Caco-2 (cell line): ENCODE data around the gene ADAM15. TPM values are rescaled to one million over a fixed set of nuclear protein-coding genes. Genes with fewer than 3 reads are reported as not detected.

Source experiments
- BruUV-seq: library from RNA; stranded (reverse); fragments of 400-500 nt; replicated peaks from 2 replicates; lab custom pipeline; 2021; lab: Mats Ljungman, UMichigan
- CTCF ChIA-PET: fragments of 300-600 bp; sonication (Branson Sonifier 250); formaldehyde crosslinking; loops from one replicate; lab custom pipeline; 2022; ENCODE audit warnings: antibody characterized with exemption; lab: Charles Lee
- POLR2A ChIA-PET: fragments of 300-600 bp; sonication (Branson Sonifier 250); formaldehyde crosslinking; loops from one replicate; lab custom pipeline; 2022; ENCODE audit warnings: antibody characterized with exemption; lab: Charles Lee
- DNase-seq, 2 experiments: peaks; one replicate each; pipeline versions ENCODE4 v3.0.0 to v3.0.0-alpha.2; 2020 to 2022
- H3K27me3 ChIP-seq: replicated peaks from 2 replicates; pipeline ENCODE4 v1.6.0; 2011; ENCODE audit warnings: low read length; ENCODE audit not compliant: control insufficient read depth, insufficient read depth
- H3K36me3 ChIP-seq: 2 replicates; pipeline ENCODE4 v1.5.1; 2011; ENCODE audit warnings: low read length; ENCODE audit not compliant: control insufficient read depth, insufficient read depth
- H3K4me1 ChIP-seq: fragments of 250-450 bp; sonication (Bioruptor Pico); 2 replicates; pipeline ENCODE4 v1.5.1; 2020; ENCODE audit warnings: mild to moderate bottlenecking
- H3K4me3 ChIP-seq: 2 replicates; pipeline ENCODE4 v1.5.1; 2011; ENCODE audit warnings: low read depth, mild to moderate bottlenecking, control low read depth, low read length
- H3K9me3 ChIP-seq: fragments of 250-450 bp; sonication (Bioruptor Pico); 2 replicates; pipeline ENCODE4 v1.5.1; 2020; ENCODE audit warnings: mild to moderate bottlenecking, moderate library complexity
- H3K27ac Mint-ChIP-seq: one replicate; pipeline ENCODE4 v1.8.0; 2022; ENCODE audit warnings: mixed read lengths; ENCODE audit not compliant: unreplicated experiment
- H3K27me3 Mint-ChIP-seq: one replicate; pipeline ENCODE4 v1.8.0; 2022; ENCODE audit warnings: mixed read lengths; ENCODE audit not compliant: insufficient read depth, unreplicated experiment
- H3K36me3 Mint-ChIP-seq: one replicate; pipeline ENCODE4 v1.8.0; 2022; ENCODE audit warnings: mild to moderate bottlenecking, mixed read lengths; ENCODE audit not compliant: insufficient read depth, unreplicated experiment
- H3K4me1 Mint-ChIP-seq: one replicate; pipeline ENCODE4 v1.8.0; 2022; ENCODE audit warnings: low read depth, mixed read lengths; ENCODE audit not compliant: unreplicated experiment
- H3K4me3 Mint-ChIP-seq: one replicate; pipeline ENCODE4 v1.8.0; 2022; ENCODE audit warnings: mild to moderate bottlenecking, moderate library complexity, mixed read lengths; ENCODE audit not compliant: unreplicated experiment
- H3K9me3 Mint-ChIP-seq: one replicate; pipeline ENCODE4 v1.8.0; 2022; ENCODE audit warnings: mixed read lengths; ENCODE audit not compliant: unreplicated experiment
- CTCF ChIP-seq, 2 experiments: fragments of 200-600 bp in 1 of 2; IDR thresholded peaks; 1 replicate in 1 of 2; 2 replicates in 1 of 2; pipeline versions ENCODE4 v1.5.1 to v1.8.0; 2011 to 2022; ENCODE audit warnings: antibody characterized with exemption in 1 of 2, control low read depth in 1 of 2, inconsistent platforms in 1 of 2, low read depth in 1 of 2, low read length in 1 of 2, mild to moderate bottlenecking in 1 of 2, moderate library complexity in 1 of 2; ENCODE audit not compliant: insufficient read depth in 1 of 2, severe bottlenecking in 1 of 2, unreplicated experiment in 1 of 2
- intact Hi-C: fragments of 100-400 bp; cut with micrococcal nuclease; formaldehyde crosslinking; loops from one replicate; pipeline ENCODE4 v1.10.0; 2022; ENCODE audit not compliant: unreplicated experiment
- total RNA-seq: library from RNA; stranded (reverse); gene quantifications from 2 replicates; pipeline ENCODE4 v1.2.3, GENCODE V29; 2022

Gene ADAM15
- total RNA-seq, 1 experiment from 2014 or later, result 44.0 TPM

DNA sequence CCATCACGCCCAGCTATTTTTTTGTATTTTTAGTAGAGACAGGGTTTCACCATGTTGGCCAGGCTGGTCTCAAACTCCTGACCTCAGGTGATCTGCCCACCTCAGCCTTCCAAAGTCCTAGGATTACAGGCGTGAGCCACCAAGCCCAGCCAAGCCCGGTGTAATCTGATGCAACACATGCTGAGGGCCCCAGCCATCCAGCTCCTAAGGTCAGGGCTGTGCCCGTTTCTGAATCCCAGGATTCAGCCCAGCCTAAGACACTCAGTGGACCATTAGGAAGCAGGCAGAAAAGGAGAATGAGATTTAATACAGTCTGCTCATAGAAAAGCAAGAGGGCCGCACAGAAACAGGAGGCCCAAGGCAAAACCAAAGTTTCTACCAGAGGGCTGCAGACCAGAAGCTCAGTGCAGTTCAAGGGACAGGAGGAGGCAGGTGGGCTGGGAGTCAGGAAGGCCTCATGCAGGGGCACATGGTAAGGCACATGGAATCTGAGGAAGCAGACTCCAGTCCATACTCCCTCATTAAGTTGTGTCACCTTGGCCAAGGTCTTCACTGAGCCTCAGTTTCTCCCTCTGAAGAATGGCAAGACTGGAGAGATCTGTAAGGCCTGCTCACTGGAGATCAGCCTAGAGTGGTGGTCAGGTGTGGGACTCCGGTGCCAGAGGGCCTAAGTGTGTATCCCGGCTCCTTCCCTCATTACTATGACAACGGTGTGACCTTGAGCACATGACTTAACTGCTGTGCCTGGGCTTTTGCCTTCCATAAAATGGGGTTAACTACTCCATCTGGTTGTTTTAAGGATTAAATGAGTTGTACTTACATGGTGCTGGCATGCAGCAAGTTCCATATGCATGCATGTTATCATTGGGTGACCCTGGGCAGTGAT lies 2.4 kb upstream of the ADAM15 start:
- H3K27ac Mint-ChIP-seq, result no peak overlapping the region
- BruUV-seq, result no TSS peak
- Histone ChIP-seq H3K36me3 (no peaks in the 10 kb centered on the region), H3K4me1 (peaks cover 23% of the 10 kb centered on the region), H3K4me3 (no peak overlapping the region), H3K27me3 (no peaks in the 10 kb centered on the region), H3K9me3 (no peaks in the 10 kb centered on the region)
- DNase-seq, result no peak
- intact Hi-C loops, result no loop called here
- H3K9me3 Mint-ChIP-seq, result no peaks in the 10 kb centered on the region
- H3K27me3 Mint-ChIP-seq, result no peaks in the 10 kb centered on the region
- TF ChIP-seq CTCF (IDR thresholded peaks at IDR 0.05; ENCODE audit: insufficient read depth in 1 of 2, low read depth in 1 of 2, low read length in 1 of 2, severe bottlenecking in 1 of 2, unreplicated experiment in 1 of 2), result no peak
- POLR2A ChIA-PET, result no interaction called here
- H3K36me3 Mint-ChIP-seq, result no peaks in the 10 kb centered on the region
- H3K4me1 Mint-ChIP-seq, result peaks cover 23% of the 10 kb centered on the region
- H3K4me3 Mint-ChIP-seq, result no peak overlapping the region
- CTCF ChIA-PET, result interaction anchor here (0.6 to 2.3 kb wide), 4 partner anchors 9 to 76 kb away, joined by 3 to 9 read pairs (median 4); no protein-coding TSS in a partner anchor

DNA sequence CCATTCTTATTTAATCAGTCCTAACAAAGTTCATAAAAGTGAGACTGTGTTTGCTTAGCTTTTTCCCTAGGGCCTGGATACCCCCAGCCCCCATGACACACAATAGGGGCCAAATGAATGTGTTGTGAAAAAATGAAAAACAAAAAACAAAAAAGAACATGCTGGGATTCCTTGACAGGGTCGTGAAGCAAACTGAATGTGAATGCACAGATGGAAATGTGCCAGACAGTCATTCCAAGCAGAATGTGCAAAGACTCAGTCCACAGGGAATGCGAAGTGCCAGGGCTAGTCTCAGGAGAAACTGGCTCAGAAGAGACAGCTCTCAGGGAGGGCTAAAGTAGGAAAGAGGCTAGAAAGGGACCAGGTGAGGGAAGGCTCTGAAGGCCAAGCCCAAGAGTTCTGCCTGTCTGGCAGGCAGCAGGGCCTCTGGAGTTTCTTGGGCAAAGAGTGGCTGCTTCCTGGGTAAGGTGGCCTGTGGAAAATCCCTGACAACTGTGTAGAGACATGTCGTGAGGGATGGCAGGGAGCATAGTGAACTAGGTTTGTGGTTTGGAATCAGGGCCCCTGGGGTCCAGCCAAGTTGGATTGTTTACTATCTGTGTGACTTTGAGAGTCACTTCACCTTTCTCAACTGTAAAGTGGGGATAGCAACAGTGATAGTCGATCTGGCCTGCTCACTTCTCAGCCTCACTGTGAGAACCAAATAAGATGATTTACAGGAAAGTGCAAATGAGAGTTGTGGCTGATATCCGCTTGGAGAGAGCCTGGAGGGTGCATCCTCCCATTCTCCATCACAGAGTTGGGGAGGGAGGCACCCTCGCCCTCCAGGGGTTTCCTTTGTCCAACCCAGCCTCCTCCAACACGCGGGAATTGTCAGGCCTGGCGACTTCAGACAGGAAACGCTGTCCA lies 1.2 kb upstream of the ADAM15 start:
- intact Hi-C loops, result loop anchor here (1.0 to 2.0 kb wide), 4 partner anchors 11 to 123 kb away; partner anchors contain the start of genes KRTCAP2, TRIM46 and ZBTB7B

More for the DNA sequence above, 1.2 kb upstream of the ADAM15 start:
- no peaks in the 10 kb centered on the region for H3K36me3 Mint-ChIP-seq
- DNase-seq, result no peak
- Histone ChIP-seq H3K4me3 (peak overlapping the region; percentile 50), H3K9me3 (no peaks in the 10 kb centered on the region), H3K27me3 (no peaks in the 10 kb centered on the region), H3K36me3 (no peaks in the 10 kb centered on the region), H3K4me1 (peaks cover 20% of the 10 kb centered on the region)
- BruUV-seq, result TSS peak; percentile 75
- H3K27ac Mint-ChIP-seq, result peak overlapping the region; percentile 86
- CTCF ChIA-PET, result interaction anchor here (1.1 to 1.8 kb wide), 10 partner anchors 10 to 177 kb away, joined by 3 to 21 read pairs (median 8); partner anchors contain the start of genes EFNA4 and FLAD1
- H3K4me3 Mint-ChIP-seq, result peak overlapping the region; percentile 88
- no peaks in the 10 kb centered on the region for H3K9me3 Mint-ChIP-seq
- POLR2A ChIA-PET, result interaction anchor here (0.7 to 0.8 kb wide), 2 partner anchors 19 to 46 kb away, joined by 3 read pairs; no protein-coding TSS in a partner anchor
- no peak for TF ChIP-seq CTCF (IDR thresholded peaks at IDR 0.05; ENCODE audit: insufficient read depth in 1 of 2, low read depth in 1 of 2, low read length in 1 of 2, severe bottlenecking in 1 of 2, unreplicated experiment in 1 of 2)
- no peaks in the 10 kb centered on the region for H3K27me3 Mint-ChIP-seq
- H3K4me1 Mint-ChIP-seq, result peaks cover 19% of the 10 kb centered on the region
